GM12878 (cell line): Measurements from ENCODE around the gene GRM5.

Source experiments
- BHLHE40 ChIP-seq, 2 experiments: fragments of 450-650 bp in 1 of 2; IDR thresholded peaks; 2 replicates each; pipeline ENCODE4 v1.6.1; 2011 to 2017; ENCODE audit warnings: low read depth in 2 of 2, borderline replicate concordance in 1 of 2, improper control_type of control experiment in 1 of 2, low read length in 1 of 2, mild to moderate bottlenecking in 1 of 2
- CTCF ChIP-seq, 3 experiments: IDR thresholded peaks in 2 of 3; conservative IDR thresholded peaks in 1 of 3; 2 replicates each; pipeline ENCODE4 v1.5.1; 2011; ENCODE audit warnings: low read depth in 3 of 3, low read length in 3 of 3, mild to moderate bottlenecking in 3 of 3, control low read depth in 2 of 3, moderate library complexity in 2 of 3, inconsistent platforms in 1 of 3, mixed read lengths in 1 of 3; ENCODE audit not compliant: control insufficient read depth in 2 of 3, insufficient read depth in 1 of 3; ENCODE audit errors: extremely low read depth in 1 of 3
- FOXK2 ChIP-seq: fragments of 450-650 bp; IDR thresholded peaks from 2 replicates; pipeline ENCODE4 v1.6.1; 2017; ENCODE audit warnings: mild to moderate bottlenecking, moderate library complexity
- IKZF2 ChIP-seq, 2 experiments: fragments of 450-650 bp; IDR thresholded peaks; 2 replicates each; pipeline ENCODE4 v1.6.1; 2017; ENCODE audit warnings: mild to moderate bottlenecking in 2 of 2, moderate library complexity in 2 of 2
- NR2C2 ChIP-seq: IDR thresholded peaks from 2 replicates; pipeline ENCODE4 v1.6.1; 2011; ENCODE audit warnings: borderline replicate concordance, low read depth; ENCODE audit not compliant: control insufficient read depth, insufficient read length
- POLR2AphosphoS2 ChIP-seq: IDR thresholded peaks from 2 replicates; pipeline ENCODE4 v1.6.1; 2011; ENCODE audit warnings: low read depth, mild to moderate bottlenecking, low read length, improper control_type of control experiment, moderate library complexity
- POLR2AphosphoS5 ChIP-seq: IDR thresholded peaks from 2 replicates; pipeline ENCODE4 v1.6.1; 2011; ENCODE audit warnings: mild to moderate bottlenecking, low read length, inconsistent platforms
- SMC3 ChIP-seq: IDR thresholded peaks from 2 replicates; pipeline ENCODE4 v1.6.1; 2011; ENCODE audit warnings: low read length, improper control_type of control experiment, borderline replicate concordance
- SREBF1 ChIP-seq: IDR thresholded peaks from 2 replicates; pipeline ENCODE4 v1.6.1; 2012; ENCODE audit warnings: mild to moderate bottlenecking, low read length
- SRF ChIP-seq, 2 experiments: IDR thresholded peaks; 2 replicates each; pipeline ENCODE4 v1.6.1; 2011; ENCODE audit warnings: low read depth in 2 of 2, low read length in 2 of 2, mild to moderate bottlenecking in 1 of 2, moderate library complexity in 1 of 2
- TCF12 ChIP-seq: IDR thresholded peaks from 2 replicates; pipeline ENCODE4 v1.6.1; 2011; ENCODE audit warnings: low read depth, mild to moderate bottlenecking, low read length
- ZNF687 ChIP-seq: fragments of 450-650 bp; IDR thresholded peaks from 2 replicates; pipeline ENCODE4 v1.6.1; 2017; ENCODE audit warnings: mild to moderate bottlenecking, moderate library complexity

GRCh38 chr11:89052220-89052619 lies 13.6 kb downstream of the GRM5 start:
- no peak for TF ChIP-seq SMC3
- no peak for TF ChIP-seq SREBF1
- TF ChIP-seq POLR2AphosphoS5 = no peak
- no peak for TF ChIP-seq CTCF (IDR thresholded peaks at IDR 0.05 in 2 of 3, conservative IDR thresholded peaks at IDR 0.05 in 1 of 3; ENCODE audit: control insufficient read depth in 2 of 3, extremely low read depth in 1 of 3, insufficient read depth in 1 of 3, low read depth in 3 of 3, low read length in 3 of 3)
- TF ChIP-seq IKZF2 (IDR thresholded peaks at IDR 0.05) = no peak
- no peak for TF ChIP-seq BHLHE40 (IDR thresholded peaks at IDR 0.05; ENCODE audit: borderline replicate concordance in 1 of 2, low read depth in 2 of 2, low read length in 1 of 2)
- TF ChIP-seq SRF (IDR thresholded peaks at IDR 0.05; ENCODE audit: low read depth in 2 of 2, low read length in 2 of 2) = no peak
- no peak for TF ChIP-seq NR2C2
- TF ChIP-seq FOXK2 = no peak
- TF ChIP-seq POLR2AphosphoS2 = no peak
- no peak for TF ChIP-seq ZNF687
- TF ChIP-seq TCF12 = no peak
